SK-N-SH treated with all-trans-retinoic acid at 6 μM for 48 hours (cell line): ENCODE measurements around the gene LRRC26.

Experiments used
- ATAC-seq: fragments of 200-7000 bp; cut with Tn5 transposase; 3 replicates; pipeline ENCODE4 v1.9.1; 2020; ENCODE audit warnings: mild to moderate bottlenecking, moderate library complexity
- BACH2 ChIP-seq: fragments of 250-450 bp; sonication (Bioruptor Pico); IDR thresholded peaks from 2 replicates; pipeline ENCODE4 v1.9.0; 2021; ENCODE audit warnings: mild to moderate bottlenecking, borderline replicate concordance
- ESRRG ChIP-seq: fragments of 250-450 bp; sonication (Bioruptor Pico); IDR thresholded peaks from 2 replicates; pipeline ENCODE4 v1.6.1; 2021; ENCODE audit warnings: mild to moderate bottlenecking
- ISL1 ChIP-seq: fragments of 250-450 bp; sonication (Bioruptor Pico); IDR thresholded peaks from 2 replicates; pipeline ENCODE4 v2.1.2; 2022; ENCODE audit warnings: mild to moderate bottlenecking, moderate library complexity
- OSR1 ChIP-seq: fragments of 250-450 bp; sonication (Bioruptor Pico); IDR thresholded peaks from 2 replicates; pipeline ENCODE4 v1.8.0; 2022; ENCODE audit warnings: moderate library complexity, mild to moderate bottlenecking, inconsistent platforms
- RARB ChIP-seq: fragments of 250-450 bp; sonication (Bioruptor Pico); IDR thresholded peaks from 2 replicates; pipeline ENCODE4 v1.8.0; 2021; ENCODE audit warnings: mild to moderate bottlenecking, moderate library complexity
- SNAI2 ChIP-seq: fragments of 250-450 bp; sonication (Bioruptor Pico); IDR thresholded peaks from 2 replicates; pipeline ENCODE4 v1.5.0; 2020; ENCODE audit warnings: mild to moderate bottlenecking, moderate library complexity
- ZFP3 ChIP-seq: fragments of 250-450 bp; sonication (Bioruptor Pico); IDR thresholded peaks from 2 replicates; pipeline ENCODE4 v1.5.0; 2020; ENCODE audit warnings: mild to moderate bottlenecking, moderate library complexity
- TF ChIP-seq, protein P1 (sequence below): fragments of 250-450 bp; sonication (Bioruptor Pico); IDR thresholded peaks from 2 replicates; pipeline ENCODE4 v1.8.0; 2020; ENCODE audit warnings: mild to moderate bottlenecking, moderate library complexity, borderline replicate concordance
- TF ChIP-seq, protein P2 (sequence below): fragments of 250-450 bp; sonication (Bioruptor Pico); IDR thresholded peaks from 2 replicates; pipeline ENCODE4 v1.5.0; 2020; ENCODE audit warnings: mild to moderate bottlenecking, moderate library complexity
- TF ChIP-seq, protein P3 (sequence below): fragments of 250-450 bp; sonication (Bioruptor Pico); IDR thresholded peaks from 2 replicates; pipeline ENCODE4 v1.5.1; 2021; ENCODE audit warnings: mild to moderate bottlenecking, moderate library complexity
- TF ChIP-seq, protein P4 (sequence below): fragments of 250-450 bp; sonication (Bioruptor Pico); IDR thresholded peaks from 2 replicates; pipeline ENCODE4 v1.5.1; 2020; ENCODE audit warnings: low read depth, mild to moderate bottlenecking, moderate library complexity
- TF ChIP-seq, protein P5 (sequence below): fragments of 250-450 bp; sonication (Bioruptor Pico); IDR thresholded peaks from 2 replicates; pipeline ENCODE4 v1.8.0; 2021; ENCODE audit warnings: low read depth, mild to moderate bottlenecking, moderate library complexity, borderline replicate concordance

The LRRC26 gene

DNA sequence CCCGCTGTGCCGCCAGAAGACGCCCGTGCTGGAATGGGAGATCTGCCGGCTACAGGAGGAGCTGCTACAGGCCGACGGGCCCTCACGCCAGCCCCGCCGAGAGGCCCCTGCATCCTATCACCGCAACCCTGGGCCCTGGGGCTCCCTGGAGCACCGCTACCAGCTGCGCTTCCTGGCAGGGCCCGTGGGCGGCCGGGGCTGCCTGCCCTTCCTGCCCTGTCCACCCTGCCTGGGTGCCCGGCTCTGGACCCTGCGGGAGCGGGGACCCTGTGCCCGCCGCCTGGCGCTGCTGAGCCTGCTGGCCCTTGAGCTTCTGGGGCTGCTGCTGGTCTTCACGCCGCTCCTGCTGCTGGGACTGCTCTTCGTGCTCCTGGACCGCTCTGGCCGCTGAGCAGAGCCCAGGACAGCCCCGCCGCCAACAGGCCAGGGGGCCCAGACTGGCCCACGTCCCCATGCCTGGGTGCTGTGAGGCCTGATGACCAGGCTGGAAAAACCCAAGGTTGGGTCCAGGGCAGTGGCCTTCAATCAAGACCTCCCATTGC lies 48.4 kb upstream of the LRRC26 start (continued):
- TF ChIP-seq, protein P1, sequence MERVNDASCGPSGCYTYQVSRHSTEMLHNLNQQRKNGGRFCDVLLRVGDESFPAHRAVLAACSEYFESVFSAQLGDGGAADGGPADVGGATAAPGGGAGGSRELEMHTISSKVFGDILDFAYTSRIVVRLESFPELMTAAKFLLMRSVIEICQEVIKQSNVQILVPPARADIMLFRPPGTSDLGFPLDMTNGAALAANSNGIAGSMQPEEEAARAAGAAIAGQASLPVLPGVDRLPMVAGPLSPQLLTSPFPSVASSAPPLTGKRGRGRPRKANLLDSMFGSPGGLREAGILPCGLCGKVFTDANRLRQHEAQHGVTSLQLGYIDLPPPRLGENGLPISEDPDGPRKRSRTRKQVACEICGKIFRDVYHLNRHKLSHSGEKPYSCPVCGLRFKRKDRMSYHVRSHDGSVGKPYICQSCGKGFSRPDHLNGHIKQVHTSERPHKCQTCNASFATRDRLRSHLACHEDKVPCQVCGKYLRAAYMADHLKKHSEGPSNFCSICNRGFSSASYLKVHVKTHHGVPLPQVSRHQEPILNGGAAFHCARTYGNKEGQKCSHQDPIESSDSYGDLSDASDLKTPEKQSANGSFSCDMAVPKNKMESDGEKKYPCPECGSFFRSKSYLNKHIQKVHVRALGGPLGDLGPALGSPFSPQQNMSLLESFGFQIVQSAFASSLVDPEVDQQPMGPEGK (CRISPR knock-in tag): no peak

DNA sequence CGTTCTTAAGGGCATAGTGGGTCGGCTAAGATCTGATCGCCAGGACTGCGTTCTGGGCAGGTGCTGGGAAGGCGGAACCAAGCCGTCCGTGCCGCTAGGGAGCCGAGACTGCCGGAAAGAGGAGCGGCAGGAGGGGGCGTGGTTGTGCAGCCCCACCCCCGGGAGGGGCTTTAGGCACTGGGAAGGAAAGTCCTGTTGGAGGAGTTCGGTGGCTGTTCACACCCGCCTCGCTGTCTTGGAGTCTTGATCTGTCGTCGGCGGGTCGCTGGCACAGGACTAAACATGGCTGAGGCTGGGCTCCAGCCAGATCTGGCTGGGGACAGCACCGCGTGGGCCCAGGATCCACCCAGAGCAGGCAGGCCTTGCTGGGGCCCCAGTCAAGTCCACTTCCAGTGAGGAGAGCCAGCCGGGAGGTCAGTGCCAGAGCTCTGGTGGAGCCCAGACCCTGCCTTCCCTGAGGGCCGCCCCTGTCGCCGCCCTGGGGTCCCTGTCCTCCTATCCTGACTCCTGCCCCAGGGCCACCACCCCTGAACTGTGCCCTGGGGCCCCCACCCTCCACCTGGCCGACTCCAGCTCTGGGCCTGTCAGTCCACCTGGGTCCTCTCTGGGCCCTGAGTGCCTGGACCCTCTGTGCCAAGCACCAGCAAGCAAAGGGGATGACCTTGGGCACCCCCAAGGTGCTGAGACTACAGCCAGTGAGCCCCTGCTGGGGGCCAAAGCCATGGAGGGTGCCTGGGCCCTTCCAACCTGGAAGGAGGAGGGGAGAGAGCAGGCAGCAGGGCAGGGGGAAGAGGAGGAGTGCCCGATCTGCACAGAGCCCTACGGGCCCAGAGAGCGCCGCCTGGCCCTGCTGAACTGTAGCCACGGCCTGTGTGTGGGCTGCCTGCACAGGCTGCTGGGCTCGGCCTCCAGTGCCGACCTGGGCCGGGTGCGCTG lies 47.7 kb upstream of the LRRC26 start:
- no peak for ATAC-seq
- TF ChIP-seq SNAI2 (CRISPR knock-in tag): no peak
- TF ChIP-seq ESRRG (CRISPR knock-in tag): no peak
- TF ChIP-seq, protein P2, sequence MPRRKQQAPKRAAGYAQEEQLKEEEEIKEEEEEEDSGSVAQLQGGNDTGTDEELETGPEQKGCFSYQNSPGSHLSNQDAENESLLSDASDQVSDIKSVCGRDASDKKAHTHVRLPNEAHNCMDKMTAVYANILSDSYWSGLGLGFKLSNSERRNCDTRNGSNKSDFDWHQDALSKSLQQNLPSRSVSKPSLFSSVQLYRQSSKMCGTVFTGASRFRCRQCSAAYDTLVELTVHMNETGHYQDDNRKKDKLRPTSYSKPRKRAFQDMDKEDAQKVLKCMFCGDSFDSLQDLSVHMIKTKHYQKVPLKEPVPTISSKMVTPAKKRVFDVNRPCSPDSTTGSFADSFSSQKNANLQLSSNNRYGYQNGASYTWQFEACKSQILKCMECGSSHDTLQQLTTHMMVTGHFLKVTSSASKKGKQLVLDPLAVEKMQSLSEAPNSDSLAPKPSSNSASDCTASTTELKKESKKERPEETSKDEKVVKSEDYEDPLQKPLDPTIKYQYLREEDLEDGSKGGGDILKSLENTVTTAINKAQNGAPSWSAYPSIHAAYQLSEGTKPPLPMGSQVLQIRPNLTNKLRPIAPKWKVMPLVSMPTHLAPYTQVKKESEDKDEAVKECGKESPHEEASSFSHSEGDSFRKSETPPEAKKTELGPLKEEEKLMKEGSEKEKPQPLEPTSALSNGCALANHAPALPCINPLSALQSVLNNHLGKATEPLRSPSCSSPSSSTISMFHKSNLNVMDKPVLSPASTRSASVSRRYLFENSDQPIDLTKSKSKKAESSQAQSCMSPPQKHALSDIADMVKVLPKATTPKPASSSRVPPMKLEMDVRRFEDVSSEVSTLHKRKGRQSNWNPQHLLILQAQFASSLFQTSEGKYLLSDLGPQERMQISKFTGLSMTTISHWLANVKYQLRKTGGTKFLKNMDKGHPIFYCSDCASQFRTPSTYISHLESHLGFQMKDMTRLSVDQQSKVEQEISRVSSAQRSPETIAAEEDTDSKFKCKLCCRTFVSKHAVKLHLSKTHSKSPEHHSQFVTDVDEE (CRISPR knock-in tag): no peak
- TF ChIP-seq, protein P3, sequence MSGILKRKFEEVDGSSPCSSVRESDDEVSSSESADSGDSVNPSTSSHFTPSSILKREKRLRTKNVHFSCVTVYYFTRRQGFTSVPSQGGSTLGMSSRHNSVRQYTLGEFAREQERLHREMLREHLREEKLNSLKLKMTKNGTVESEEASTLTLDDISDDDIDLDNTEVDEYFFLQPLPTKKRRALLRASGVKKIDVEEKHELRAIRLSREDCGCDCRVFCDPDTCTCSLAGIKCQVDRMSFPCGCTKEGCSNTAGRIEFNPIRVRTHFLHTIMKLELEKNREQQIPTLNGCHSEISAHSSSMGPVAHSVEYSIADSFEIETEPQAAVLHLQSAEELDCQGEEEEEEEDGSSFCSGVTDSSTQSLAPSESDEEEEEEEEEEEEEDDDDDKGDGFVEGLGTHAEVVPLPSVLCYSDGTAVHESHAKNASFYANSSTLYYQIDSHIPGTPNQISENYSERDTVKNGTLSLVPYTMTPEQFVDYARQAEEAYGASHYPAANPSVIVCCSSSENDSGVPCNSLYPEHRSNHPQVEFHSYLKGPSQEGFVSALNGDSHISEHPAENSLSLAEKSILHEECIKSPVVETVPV (CRISPR knock-in tag): no peak
- TF ChIP-seq RARB (CRISPR knock-in tag): no peak
- TF ChIP-seq, protein P4, sequence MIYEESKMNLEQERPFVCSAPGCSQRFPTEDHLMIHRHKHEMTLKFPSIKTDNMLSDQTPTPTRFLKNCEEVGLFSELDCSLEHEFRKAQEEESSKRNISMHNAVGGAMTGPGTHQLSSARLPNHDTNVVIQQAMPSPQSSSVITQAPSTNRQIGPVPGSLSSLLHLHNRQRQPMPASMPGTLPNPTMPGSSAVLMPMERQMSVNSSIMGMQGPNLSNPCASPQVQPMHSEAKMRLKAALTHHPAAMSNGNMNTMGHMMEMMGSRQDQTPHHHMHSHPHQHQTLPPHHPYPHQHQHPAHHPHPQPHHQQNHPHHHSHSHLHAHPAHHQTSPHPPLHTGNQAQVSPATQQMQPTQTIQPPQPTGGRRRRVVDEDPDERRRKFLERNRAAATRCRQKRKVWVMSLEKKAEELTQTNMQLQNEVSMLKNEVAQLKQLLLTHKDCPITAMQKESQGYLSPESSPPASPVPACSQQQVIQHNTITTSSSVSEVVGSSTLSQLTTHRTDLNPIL (CRISPR knock-in tag): no peak
- TF ChIP-seq, protein P1 (CRISPR knock-in tag): no peak
- no peak for TF ChIP-seq OSR1 (CRISPR knock-in tag)
- TF ChIP-seq ZFP3: no peak
- TF ChIP-seq ISL1: no peak
- TF ChIP-seq, protein P5, sequence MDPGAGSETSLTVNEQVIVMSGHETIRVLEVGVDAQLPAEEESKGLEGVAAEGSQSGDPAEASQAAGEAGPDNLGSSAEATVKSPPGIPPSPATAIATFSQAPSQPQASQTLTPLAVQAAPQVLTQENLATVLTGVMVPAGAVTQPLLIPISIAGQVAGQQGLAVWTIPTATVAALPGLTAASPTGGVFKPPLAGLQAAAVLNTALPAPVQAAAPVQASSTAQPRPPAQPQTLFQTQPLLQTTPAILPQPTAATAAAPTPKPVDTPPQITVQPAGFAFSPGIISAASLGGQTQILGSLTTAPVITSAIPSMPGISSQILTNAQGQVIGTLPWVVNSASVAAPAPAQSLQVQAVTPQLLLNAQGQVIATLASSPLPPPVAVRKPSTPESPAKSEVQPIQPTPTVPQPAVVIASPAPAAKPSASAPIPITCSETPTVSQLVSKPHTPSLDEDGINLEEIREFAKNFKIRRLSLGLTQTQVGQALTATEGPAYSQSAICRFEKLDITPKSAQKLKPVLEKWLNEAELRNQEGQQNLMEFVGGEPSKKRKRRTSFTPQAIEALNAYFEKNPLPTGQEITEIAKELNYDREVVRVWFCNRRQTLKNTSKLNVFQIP: no peak
- no peak for TF ChIP-seq BACH2 (CRISPR knock-in tag)
- TF ChIP-seq, all 23 proteins: peak for 0

DNA sequence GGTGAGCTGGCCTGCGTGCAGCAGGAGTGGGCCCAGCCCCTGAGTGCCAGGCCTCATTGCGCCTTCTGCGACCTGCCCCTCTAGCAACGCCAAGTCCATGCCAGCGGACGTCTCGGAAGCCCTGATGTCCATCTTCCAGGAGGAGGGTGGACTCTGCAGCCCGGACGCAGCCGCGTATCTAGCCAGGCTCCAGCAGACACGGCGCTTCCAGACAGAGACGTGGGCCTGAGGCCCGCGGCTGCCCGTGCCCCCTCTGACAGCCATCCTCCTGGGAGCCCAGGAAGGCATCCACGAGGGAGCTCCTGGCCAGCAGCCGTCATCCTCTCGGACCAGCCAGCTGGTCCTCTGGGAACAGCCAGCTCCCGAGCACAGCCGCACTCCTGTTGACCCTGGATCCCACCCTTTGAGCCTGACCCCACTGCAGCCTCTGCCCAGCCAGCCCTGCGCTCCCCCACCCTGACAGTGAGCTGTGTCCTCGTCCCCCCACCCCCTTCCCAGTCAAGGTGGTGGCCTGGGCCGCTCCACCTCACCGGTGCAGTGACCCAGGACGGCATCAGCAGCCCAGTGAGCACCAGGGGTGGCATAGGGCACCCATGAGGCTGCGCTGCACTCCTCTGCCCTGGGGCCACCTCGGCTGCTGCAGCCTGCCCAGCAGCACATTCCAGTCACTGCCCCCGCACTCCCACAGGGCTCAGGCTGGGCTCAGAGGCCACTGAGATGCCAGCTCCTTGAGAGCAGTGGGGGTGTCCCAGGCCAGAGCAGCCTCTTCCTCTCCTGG lies 46.5 kb upstream of the LRRC26 start:
- TF ChIP-seq ISL1 (no peak), BACH2 (CRISPR knock-in tag) (no peak)
- no peak for ATAC-seq
